NCI-H446 (cell line): ENCODE data around the gene CLRN2.
"Not testable (repeated sequence)": the region's sequence is repeated elsewhere in the genome, so short reads cannot be mapped to it uniquely, and the experiment has no call there.

Source experiments
- DNase-seq, 2 experiments: peaks; one replicate each; lab custom pipeline; 2025; lab: John Stamatoyannopoulos, UW

Gene CLRN2

GRCh38 chr4:17545374-17546140, 30.6 kb downstream of the CLRN2 start:
- no peak for DNase-seq

GRCh38 chr4:17546222-17546621, 31.3 kb downstream of the CLRN2 start:
- no peak for DNase-seq

- no peak for DNase-seq
Measured at GRCh38 chr4:17546678-17547077, 31.7 kb downstream of the CLRN2 start.

GRCh38 chr4:17550549-17550948, 35.6 kb downstream of the CLRN2 start:
- DNase-seq = no peak

- DNase-seq = no peak
Measured at GRCh38 chr4:17552427-17552826, 37.5 kb downstream of the CLRN2 start.

GRCh38 chr4:17554568-17554967, 39.6 kb downstream of the CLRN2 start:
- DNase-seq = no peak

GRCh38 chr4:17556498-17556897, 41.5 kb downstream of the CLRN2 start:
- no peak for DNase-seq

GRCh38 chr4:17557880-17558279, 42.9 kb downstream of the CLRN2 start:
- DNase-seq = no peak

GRCh38 chr4:17558941-17559708, 44.2 kb downstream of the CLRN2 start:
- no peak for DNase-seq

- no peak for DNase-seq
Measured at GRCh38 chr4:17559709-17560048, 44.7 kb downstream of the CLRN2 start.

GRCh38 chr4:17560065-17560673, 45.2 kb downstream of the CLRN2 start:
- no peak for DNase-seq

GRCh38 chr4:17561195-17561909, 46.4 kb downstream of the CLRN2 start:
- DNase-seq = peak in 1 of 2 experiments; percentile 47

- peak in 1 of 2 experiments; percentile 44 for DNase-seq
Measured at GRCh38 chr4:17562157-17562556, 47.2 kb downstream of the CLRN2 start.

GRCh38 chr4:17565846-17566245, 50.9 kb downstream of the CLRN2 start:
- DNase-seq = no peak

- no peak for DNase-seq
Measured at GRCh38 chr4:17567271-17567670, 52.3 kb downstream of the CLRN2 start.

- no peak for DNase-seq
Measured at GRCh38 chr4:17574206-17574605, 59.2 kb downstream of the CLRN2 start.

- not testable (repeated sequence) for DNase-seq
Measured at GRCh38 chr4:17575177-17575576, 60.2 kb downstream of the CLRN2 start.
